OCI-LY1 (cell line): ENCODE results near the gene SLC5A3.

Experiments used
- H2AFZ ChIP-seq: fragments of 200-600 bp; sonication (generic), shearing (Covaris generic); 2 replicates; pipeline ENCODE4 v1.6.0; 2014; ENCODE audit warnings: antibody characterized with exemption, mild to moderate bottlenecking, low read length
- H3F3A ChIP-seq: fragments of 200-600 bp; sonication (generic), shearing (Covaris generic); 2 replicates; pipeline ENCODE4 v1.6.0; 2014; ENCODE audit warnings: mild to moderate bottlenecking, antibody characterized with exemption, low read length, moderate library complexity; ENCODE audit not compliant: insufficient read depth
- H3K27ac ChIP-seq: fragments of 200-600 bp; sonication (generic); 2 replicates; pipeline ENCODE4 v1.5.1; 2014; ENCODE audit warnings: low read length, mixed run types, mild to moderate bottlenecking, low read depth; ENCODE audit not compliant: poor library complexity, severe bottlenecking
- H3K27me3 ChIP-seq: fragments of 200-600 bp; sonication (generic); 2 replicates; pipeline ENCODE4 v1.6.0; 2014; ENCODE audit warnings: antibody characterized with exemption, mild to moderate bottlenecking, low read length, moderate library complexity; ENCODE audit not compliant: insufficient read depth
- H3K36me3 ChIP-seq: fragments of 200-600 bp; sonication (generic); 2 replicates; pipeline ENCODE4 v1.6.1; 2014; ENCODE audit warnings: mild to moderate bottlenecking, antibody characterized with exemption, low read length, moderate library complexity, mixed read lengths; ENCODE audit not compliant: insufficient read depth
- H3K4me1 ChIP-seq: fragments of 200-600 bp; sonication (generic); 2 replicates; pipeline ENCODE4 v1.5.1; 2014; ENCODE audit warnings: mild to moderate bottlenecking, low read length, moderate library complexity; ENCODE audit not compliant: insufficient read depth, severe bottlenecking
- H3K4me2 ChIP-seq: fragments of 200-600 bp; sonication (generic), shearing (Covaris generic); 2 replicates; pipeline ENCODE4 v1.6.1; 2014; ENCODE audit warnings: low read length
- H3K4me3 ChIP-seq: fragments of 200-600 bp; sonication (generic); 2 replicates; pipeline ENCODE4 v1.5.1; 2014; ENCODE audit warnings: low read length, low read depth, mild to moderate bottlenecking, mixed read lengths; ENCODE audit not compliant: poor library complexity, severe bottlenecking
- H3K79me2 ChIP-seq: fragments of 200-600 bp; shearing (Covaris generic); 2 replicates; pipeline ENCODE4 v1.6.1; 2016; ENCODE audit warnings: mixed run types, low read length, mixed read lengths; ENCODE audit not compliant: insufficient read depth
- H3K9ac ChIP-seq: fragments of 200-600 bp; sonication (generic), shearing (Covaris generic); 2 replicates; pipeline ENCODE4 v1.6.1; 2014; ENCODE audit warnings: mild to moderate bottlenecking, low read length, mixed read lengths
- H3K9me2 ChIP-seq: fragments of 200-600 bp; sonication (generic), shearing (Covaris generic); 2 replicates; pipeline ENCODE4 v1.6.1; 2014; ENCODE audit warnings: low read depth, mild to moderate bottlenecking, low read length, mixed read lengths
- H3K9me3 ChIP-seq: fragments of 200-600 bp; shearing (Covaris generic); 2 replicates; pipeline ENCODE4 v1.6.1; 2014; ENCODE audit warnings: low read length, mixed read lengths
- H4K20me1 ChIP-seq: fragments of 200-600 bp; sonication (generic), shearing (Covaris generic); 2 replicates; pipeline ENCODE4 v1.6.0; 2016; ENCODE audit warnings: mild to moderate bottlenecking, low read length; ENCODE audit not compliant: insufficient read depth
- EZH2 ChIP-seq: fragments of 200-600 bp; sonication (generic), shearing (Covaris generic); IDR thresholded peaks from 2 replicates; pipeline ENCODE4 v1.8.0; 2017; ENCODE audit warnings: borderline replicate concordance, mixed run types, mild to moderate bottlenecking, antibody characterized with exemption, low read length, moderate library complexity, mixed read lengths
- TF ChIP-seq, protein P1 (sequence below): fragments of 200-600 bp; sonication (generic), shearing (Covaris generic); IDR thresholded peaks from 2 replicates; pipeline ENCODE4 v1.5.1; 2017; ENCODE audit warnings: mild to moderate bottlenecking, antibody characterized with exemption, low read length, moderate library complexity, mixed read lengths

SLC5A3 gene

DNA sequence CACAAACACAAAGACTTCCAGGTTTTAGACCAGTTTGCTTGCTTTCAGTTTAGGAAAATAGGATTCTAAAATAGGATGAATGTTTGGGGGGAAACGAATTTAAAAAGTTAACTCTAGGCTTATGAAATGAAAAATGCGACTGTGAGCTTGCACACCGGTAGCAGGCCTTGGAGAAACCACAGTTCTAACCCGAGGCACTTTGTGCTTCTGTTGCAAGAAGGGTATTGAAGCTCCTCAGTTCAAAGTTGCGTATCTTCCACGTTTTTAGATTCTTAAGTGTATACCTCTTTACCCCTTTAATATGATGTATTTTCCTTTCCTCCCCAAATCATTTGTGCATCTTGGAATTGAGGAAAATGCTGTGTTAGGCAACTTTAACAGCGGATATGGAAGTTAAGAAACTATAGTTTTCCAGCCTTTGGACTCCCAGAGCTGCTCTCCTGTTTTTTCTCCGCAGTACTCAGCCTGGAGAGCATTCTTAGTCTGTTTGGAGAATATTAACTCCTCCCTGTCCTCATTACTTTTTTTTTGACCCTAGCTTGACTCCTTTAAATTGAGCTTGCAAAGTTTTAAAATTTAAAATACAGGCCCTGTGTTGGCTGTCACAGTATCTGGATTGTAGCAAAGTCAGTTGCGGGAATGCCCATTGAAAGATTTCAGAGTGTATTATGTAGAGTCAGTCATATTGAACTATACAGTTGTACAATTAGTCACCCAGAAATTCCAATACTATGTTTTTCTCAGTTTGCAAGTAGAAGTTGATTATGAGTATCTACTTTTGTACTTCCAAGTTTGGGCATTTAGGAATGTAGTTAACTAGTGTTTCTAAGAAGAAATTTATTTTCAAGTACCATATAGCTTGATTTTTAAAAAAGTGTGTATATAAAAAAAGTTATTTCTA is 2.6 kb downstream of the SLC5A3 start:
- Histone ChIP-seq H3K27me3 (no peaks in the 10 kb centered on the region), H3K27ac (no peak overlapping the region), H3F3A (no peaks in the 10 kb centered on the region), H2AFZ (no peak overlapping the region), H3K36me3 (peaks cover 60% of the 10 kb centered on the region), H4K20me1 (no peaks in the 10 kb centered on the region), H3K9ac (peak overlapping the region; percentile 88), H3K9me3 (no peaks in the 10 kb centered on the region), H3K79me2 (peaks cover 69% of the 10 kb centered on the region), H3K4me1 (peaks cover 68% of the 10 kb centered on the region), H3K9me2 (no peaks in the 10 kb centered on the region), H3K4me3 (peak overlapping the region; percentile 89), H3K4me2 (peak overlapping the region; percentile 87)
- TF ChIP-seq, protein P1, sequence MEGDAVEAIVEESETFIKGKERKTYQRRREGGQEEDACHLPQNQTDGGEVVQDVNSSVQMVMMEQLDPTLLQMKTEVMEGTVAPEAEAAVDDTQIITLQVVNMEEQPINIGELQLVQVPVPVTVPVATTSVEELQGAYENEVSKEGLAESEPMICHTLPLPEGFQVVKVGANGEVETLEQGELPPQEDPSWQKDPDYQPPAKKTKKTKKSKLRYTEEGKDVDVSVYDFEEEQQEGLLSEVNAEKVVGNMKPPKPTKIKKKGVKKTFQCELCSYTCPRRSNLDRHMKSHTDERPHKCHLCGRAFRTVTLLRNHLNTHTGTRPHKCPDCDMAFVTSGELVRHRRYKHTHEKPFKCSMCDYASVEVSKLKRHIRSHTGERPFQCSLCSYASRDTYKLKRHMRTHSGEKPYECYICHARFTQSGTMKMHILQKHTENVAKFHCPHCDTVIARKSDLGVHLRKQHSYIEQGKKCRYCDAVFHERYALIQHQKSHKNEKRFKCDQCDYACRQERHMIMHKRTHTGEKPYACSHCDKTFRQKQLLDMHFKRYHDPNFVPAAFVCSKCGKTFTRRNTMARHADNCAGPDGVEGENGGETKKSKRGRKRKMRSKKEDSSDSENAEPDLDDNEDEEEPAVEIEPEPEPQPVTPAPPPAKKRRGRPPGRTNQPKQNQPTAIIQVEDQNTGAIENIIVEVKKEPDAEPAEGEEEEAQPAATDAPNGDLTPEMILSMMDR, result no peak
- no peak for TF ChIP-seq EZH2

DNA sequence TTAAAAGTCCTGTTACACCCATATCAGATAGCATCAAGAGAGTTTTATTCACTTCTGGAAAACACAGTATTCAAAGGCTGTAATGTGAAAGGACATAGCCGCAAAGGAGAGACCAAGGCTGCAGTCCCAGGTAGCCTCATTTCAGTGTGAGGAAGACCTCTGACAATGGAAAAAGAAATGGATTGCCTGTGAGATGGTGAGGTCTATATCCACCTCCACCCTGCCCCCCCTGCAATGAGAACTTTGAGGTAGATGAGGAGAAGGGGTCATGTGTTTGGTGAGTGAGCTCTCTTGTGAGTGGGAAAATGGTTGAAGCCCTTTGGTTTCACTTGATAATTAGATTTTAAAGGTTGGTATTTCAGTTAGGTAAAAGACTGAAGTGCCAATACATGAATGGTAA is 3.5 kb downstream of the SLC5A3 start:
- Histone ChIP-seq H3K79me2 (peaks cover 78% of the 10 kb centered on the region), H3F3A (no peaks in the 10 kb centered on the region), H3K9me3 (no peaks in the 10 kb centered on the region), H3K9me2 (no peaks in the 10 kb centered on the region), H3K4me1 (peaks cover 72% of the 10 kb centered on the region), H4K20me1 (no peaks in the 10 kb centered on the region), H3K27ac (no peak overlapping the region), H3K27me3 (no peaks in the 10 kb centered on the region), H2AFZ (no peak overlapping the region), H3K9ac (peak overlapping the region; percentile 88; the same call in 1 of the 2 replicates), H3K36me3 (peaks cover 66% of the 10 kb centered on the region), H3K4me2 (peak overlapping the region; percentile 87; the same call in 1 of the 2 replicates), H3K4me3 (peak overlapping the region; percentile 89)
- no peak for TF ChIP-seq EZH2
- TF ChIP-seq, protein P1, result no peak

DNA sequence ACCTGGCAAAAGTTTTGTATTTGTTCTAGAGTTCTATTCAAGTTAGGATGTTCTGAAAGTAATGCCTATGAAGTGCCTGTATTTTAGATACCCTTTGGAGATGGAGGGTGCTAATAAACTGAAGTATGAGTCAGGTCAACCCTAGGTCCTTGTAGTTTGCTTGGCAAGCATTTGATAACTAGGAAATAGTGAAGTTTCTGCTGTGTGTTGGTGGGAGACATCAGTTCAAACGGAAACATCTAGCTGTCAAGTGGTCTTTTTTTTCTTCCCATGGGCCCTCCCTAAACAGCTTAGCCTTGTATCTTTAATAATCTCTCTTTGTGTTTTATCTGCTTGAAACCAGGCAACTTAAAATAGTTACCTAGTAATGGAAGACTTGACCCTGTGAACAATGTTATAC is 4.5 kb downstream of the SLC5A3 start:
- H3K27ac ChIP-seq, result no peak overlapping the region
- peaks cover 88% of the 10 kb centered on the region for H3K79me2 ChIP-seq
- no peak overlapping the region for H3K9ac ChIP-seq
- no peak for TF ChIP-seq EZH2
- TF ChIP-seq, protein P1, result no peak
- no peaks in the 10 kb centered on the region for H3F3A ChIP-seq
- no peaks in the 10 kb centered on the region for H3K27me3 ChIP-seq
- no peak overlapping the region for H3K4me3 ChIP-seq
- H3K4me2 ChIP-seq, result peak overlapping the region; percentile 18; the same call in 1 of the 2 replicates
- no peaks in the 10 kb centered on the region for H3K9me2 ChIP-seq
- peaks cover 74% of the 10 kb centered on the region for H3K4me1 ChIP-seq
- H4K20me1 ChIP-seq, result no peaks in the 10 kb centered on the region
- H2AFZ ChIP-seq, result no peak overlapping the region
- H3K9me3 ChIP-seq, result no peaks in the 10 kb centered on the region
- H3K36me3 ChIP-seq, result peaks cover 77% of the 10 kb centered on the region
